HG02623 (cell line): ENCODE results near the gene GIT1.

ENCODE experiments used
- ATAC-seq: cut with Tn5 transposase; IDR thresholded peaks from one replicate; pipeline ENCODE4 v1.9.1; 2021; ENCODE audit warnings: moderate library complexity; ENCODE audit not compliant: unreplicated experiment

The GIT1 gene

GRCh38 chr17:29593591-29594518, 4.4 kb upstream of the GIT1 start:
- ATAC-seq = no peak

GRCh38 chr17:29592850-29593551, 3.6 kb upstream of the GIT1 start, which contains the start of gene ANKRD13B:
Gene ANKRD13B (plus strand): TSS chr17:29593132. CDS start chr17:29593622, 490 bp downstream.
- ATAC-seq = no peak

GRCh38 chr17:29591737-29592608, 2.5 kb upstream of the GIT1 start:
- ATAC-seq = no peak

- ATAC-seq = no peak
Observed at GRCh38 chr17:29591146-29591736, 1.8 kb upstream of the GIT1 start.

- ATAC-seq = no peak
Observed at GRCh38 chr17:29590411-29591145, 1.1 kb upstream of the GIT1 start.

GRCh38 chr17:29588562-29589411, 661 bp downstream of the GIT1 start:
- ATAC-seq = peak; percentile 15

- no peak for ATAC-seq
Observed at GRCh38 chr17:29588017-29588561, 1.4 kb downstream of the GIT1 start.

- no peak for ATAC-seq
Observed at GRCh38 chr17:29587591-29587990, 1.9 kb downstream of the GIT1 start.

GRCh38 chr17:29586676-29587469, 2.6 kb downstream of the GIT1 start:
- no peak for ATAC-seq

- ATAC-seq = no peak
Observed at GRCh38 chr17:29585080-29585751, 4.2 kb downstream of the GIT1 start.

GRCh38 chr17:29584452-29585079, 4.9 kb downstream of the GIT1 start:
- ATAC-seq = no peak

GRCh38 chr17:29583324-29584248, 5.9 kb downstream of the GIT1 start:
- no peak for ATAC-seq

GRCh38 chr17:29582772-29583171, 6.7 kb downstream of the GIT1 start:
- no peak for ATAC-seq

GRCh38 chr17:29582254-29582765, 7.1 kb downstream of the GIT1 start:
- ATAC-seq = no peak

- no peak for ATAC-seq
Observed at GRCh38 chr17:29581583-29582253, 7.7 kb downstream of the GIT1 start.
